ENCODE data around the gene USH2A. TPM values are rescaled to one million over a fixed set of nuclear protein-coding genes. Genes with fewer than 3 reads are reported as not detected.

USH2A gene
- total RNA-seq, 4 donors from 2014 or later, result under 0.01 TPM; not detected in 3

DNA sequence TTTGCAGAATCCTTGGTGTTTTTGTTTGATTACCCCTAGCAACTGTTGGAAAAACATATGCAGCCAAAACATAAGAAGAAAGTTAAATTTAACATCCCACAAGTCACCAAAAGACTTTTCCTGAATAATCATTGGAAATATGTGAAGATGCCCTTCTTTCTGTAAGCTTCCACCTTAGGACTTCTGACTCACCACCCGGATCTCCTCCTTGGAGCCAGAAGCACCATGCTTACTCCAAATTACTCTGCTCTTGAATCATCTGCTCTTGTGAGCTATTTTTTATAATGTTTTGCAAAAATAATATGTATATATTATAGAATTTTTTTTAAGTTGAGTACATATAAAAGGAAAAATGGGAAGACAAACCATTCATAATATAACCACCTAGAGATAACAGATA lies 464.4 kb downstream of the USH2A start:
- 65 to 75% methylated on average over 1 of the region's 1 CpG for WGBS, 2 donors (ENCODE audit: low coverage in 1 of 2)
- no peaks in the 10 kb centered on the region for H3K4me1 ChIP-seq
- no peak for TF ChIP-seq EP300 (IDR thresholded peaks at IDR 0.05; ENCODE audit: low read depth)
- intact Hi-C loops (cut with DNase I; ENCODE audit: low total_unique reads) (no loop called here), in situ Hi-C loops (cut with MboI; ENCODE audit: low pct_ligation_motif_present in 1 of 4, low pct_unique_long_range_greater_than_20kb in 1 of 4, low sequenced_read_pairs in 3 of 4) (no loop called here)
- H3K27ac ChIP-seq, result no peak overlapping the region
- no peaks in the 10 kb centered on the region for H3K36me3 ChIP-seq
- no peak overlapping the region for H3K4me3 ChIP-seq
- DNase-seq, result no peak
- H3K9me3 ChIP-seq, result no peaks in the 10 kb centered on the region
- no peaks in the 10 kb centered on the region for H3K27me3 ChIP-seq

DNA sequence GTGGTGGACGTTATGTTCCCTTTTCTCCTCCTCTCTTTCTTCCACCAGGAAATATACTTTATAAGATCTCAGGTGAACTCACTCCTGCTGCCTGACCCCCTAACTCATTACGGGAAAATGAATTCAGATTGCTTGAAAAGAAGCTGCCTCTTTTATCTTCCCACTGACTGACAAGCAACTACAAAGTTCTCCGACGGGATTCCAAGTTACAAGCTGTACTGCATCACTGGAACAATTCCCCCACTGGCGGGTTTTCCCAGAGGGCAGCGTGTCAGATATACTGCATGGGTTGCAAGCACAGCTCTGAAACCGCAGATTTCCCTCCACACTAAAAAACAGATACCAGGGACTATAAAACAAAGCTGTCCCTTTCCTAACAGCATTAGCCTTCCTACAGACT lies 465.6 kb downstream of the USH2A start:
- in situ Hi-C loops (cut with MboI; ENCODE audit: low pct_ligation_motif_present in 1 of 4, low pct_unique_long_range_greater_than_20kb in 1 of 4, low sequenced_read_pairs in 3 of 4), result no loop called here
- Histone ChIP-seq H3K27me3 (no peaks in the 10 kb centered on the region), H3K4me1 (no peaks in the 10 kb centered on the region), H3K9me3 (no peaks in the 10 kb centered on the region), H3K27ac (no peak overlapping the region), H3K4me3 (no peak overlapping the region), H3K36me3 (no peaks in the 10 kb centered on the region)
- no peak for DNase-seq
- intact Hi-C loops (cut with DNase I; ENCODE audit: low total_unique reads), result no loop called here
- TF ChIP-seq EP300 (IDR thresholded peaks at IDR 0.05; ENCODE audit: low read depth) (no peak), POLR2AphosphoS5 (IDR thresholded peaks at IDR 0.05) (no peak), POLR2A (IDR thresholded peaks at IDR 0.05) (no peak)
- TF ChIP-seq, protein P1, sequence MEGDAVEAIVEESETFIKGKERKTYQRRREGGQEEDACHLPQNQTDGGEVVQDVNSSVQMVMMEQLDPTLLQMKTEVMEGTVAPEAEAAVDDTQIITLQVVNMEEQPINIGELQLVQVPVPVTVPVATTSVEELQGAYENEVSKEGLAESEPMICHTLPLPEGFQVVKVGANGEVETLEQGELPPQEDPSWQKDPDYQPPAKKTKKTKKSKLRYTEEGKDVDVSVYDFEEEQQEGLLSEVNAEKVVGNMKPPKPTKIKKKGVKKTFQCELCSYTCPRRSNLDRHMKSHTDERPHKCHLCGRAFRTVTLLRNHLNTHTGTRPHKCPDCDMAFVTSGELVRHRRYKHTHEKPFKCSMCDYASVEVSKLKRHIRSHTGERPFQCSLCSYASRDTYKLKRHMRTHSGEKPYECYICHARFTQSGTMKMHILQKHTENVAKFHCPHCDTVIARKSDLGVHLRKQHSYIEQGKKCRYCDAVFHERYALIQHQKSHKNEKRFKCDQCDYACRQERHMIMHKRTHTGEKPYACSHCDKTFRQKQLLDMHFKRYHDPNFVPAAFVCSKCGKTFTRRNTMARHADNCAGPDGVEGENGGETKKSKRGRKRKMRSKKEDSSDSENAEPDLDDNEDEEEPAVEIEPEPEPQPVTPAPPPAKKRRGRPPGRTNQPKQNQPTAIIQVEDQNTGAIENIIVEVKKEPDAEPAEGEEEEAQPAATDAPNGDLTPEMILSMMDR (IDR thresholded peaks at IDR 0.05), result no peak
- WGBS, 2 donors (ENCODE audit: low coverage in 1 of 2), result 29 to 39% methylated on average over 5 to 7 of the region's 7 CpGs

DNA sequence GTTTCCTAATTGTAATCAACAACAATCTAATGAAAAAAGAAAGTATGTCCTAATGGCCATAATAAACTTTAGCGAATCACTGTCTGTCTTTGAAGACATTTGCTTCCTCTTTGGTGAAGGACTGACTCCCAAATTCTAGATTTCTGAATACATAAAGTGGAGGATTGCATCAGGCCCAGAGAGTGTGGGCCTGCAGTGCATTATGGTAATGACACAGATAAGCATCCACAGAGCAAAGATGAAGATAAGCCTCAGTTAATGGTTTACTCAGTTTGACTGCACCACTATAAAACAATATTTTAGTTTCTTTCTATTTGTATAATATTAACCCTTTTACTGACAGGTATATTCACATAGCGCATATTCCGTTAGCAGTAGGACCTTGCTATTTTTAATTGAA lies 490.7 kb downstream of the USH2A start:
- H3K9me3 ChIP-seq, result no peaks in the 10 kb centered on the region
- 48 to 58% methylated on average over 3 of the region's 3 CpGs for WGBS, 2 donors (ENCODE audit: low coverage in 1 of 2)
- DNase-seq, result no peak
- H3K27me3 ChIP-seq, result no peaks in the 10 kb centered on the region
- no peak overlapping the region for H3K4me3 ChIP-seq
- no peaks in the 10 kb centered on the region for H3K4me1 ChIP-seq
- in situ Hi-C loops (cut with MboI; ENCODE audit: low pct_ligation_motif_present in 1 of 4, low pct_unique_long_range_greater_than_20kb in 1 of 4, low sequenced_read_pairs in 3 of 4), result no loop called here
- intact Hi-C loops (cut with DNase I; ENCODE audit: low total_unique reads), result no loop called here
- H3K36me3 ChIP-seq, result no peaks in the 10 kb centered on the region
- TF ChIP-seq POLR2AphosphoS5 (IDR thresholded peaks at IDR 0.05) (no peak), EP300 (IDR thresholded peaks at IDR 0.05; ENCODE audit: low read depth) (no peak), POLR2A (IDR thresholded peaks at IDR 0.05) (no peak)
- TF ChIP-seq, protein P1 (IDR thresholded peaks at IDR 0.05), result no peak
- H3K27ac ChIP-seq, result no peak overlapping the region

DNA sequence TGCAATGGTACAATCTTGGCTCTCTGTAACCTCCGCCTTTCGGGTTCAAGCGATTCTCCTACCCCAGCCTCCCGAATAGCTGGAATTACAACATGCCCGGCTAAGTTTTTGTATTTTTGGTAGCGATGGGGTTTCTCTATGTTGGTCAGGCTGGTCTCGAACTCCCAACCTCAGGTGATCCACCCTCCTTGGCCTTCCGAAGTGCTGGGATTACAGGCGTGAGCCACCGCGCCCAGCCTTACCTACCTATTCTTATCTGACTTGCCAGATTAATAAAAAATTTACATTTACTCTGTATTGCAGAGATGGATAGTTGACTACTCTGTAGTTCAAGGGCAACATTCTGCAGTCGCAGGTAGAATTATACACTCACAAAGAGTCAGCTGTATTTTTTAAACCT lies 496.6 kb downstream of the USH2A start:
- in situ Hi-C loops (cut with MboI; ENCODE audit: low pct_ligation_motif_present in 1 of 4, low pct_unique_long_range_greater_than_20kb in 1 of 4, low sequenced_read_pairs in 3 of 4) (no loop called here), intact Hi-C loops (cut with DNase I; ENCODE audit: low total_unique reads) (no loop called here)
- H3K27me3 ChIP-seq, result no peaks in the 10 kb centered on the region
- H3K36me3 ChIP-seq, result no peaks in the 10 kb centered on the region
- H3K9me3 ChIP-seq, result no peaks in the 10 kb centered on the region
- DNase-seq, result no peak
- H3K27ac ChIP-seq, result no peak overlapping the region
- TF ChIP-seq EP300 (IDR thresholded peaks at IDR 0.05; ENCODE audit: low read depth), result no peak
- no peak for TF ChIP-seq POLR2A (IDR thresholded peaks at IDR 0.05)
- TF ChIP-seq POLR2AphosphoS5 (IDR thresholded peaks at IDR 0.05), result no peak
- TF ChIP-seq, protein P1 (IDR thresholded peaks at IDR 0.05), result no peak
- no peaks in the 10 kb centered on the region for H3K4me1 ChIP-seq
- 78 to 87% methylated on average over 2 to 12 of the region's 12 CpGs for WGBS, 2 donors (ENCODE audit: low coverage in 1 of 2)
- no peak overlapping the region for H3K4me3 ChIP-seq

DNA sequence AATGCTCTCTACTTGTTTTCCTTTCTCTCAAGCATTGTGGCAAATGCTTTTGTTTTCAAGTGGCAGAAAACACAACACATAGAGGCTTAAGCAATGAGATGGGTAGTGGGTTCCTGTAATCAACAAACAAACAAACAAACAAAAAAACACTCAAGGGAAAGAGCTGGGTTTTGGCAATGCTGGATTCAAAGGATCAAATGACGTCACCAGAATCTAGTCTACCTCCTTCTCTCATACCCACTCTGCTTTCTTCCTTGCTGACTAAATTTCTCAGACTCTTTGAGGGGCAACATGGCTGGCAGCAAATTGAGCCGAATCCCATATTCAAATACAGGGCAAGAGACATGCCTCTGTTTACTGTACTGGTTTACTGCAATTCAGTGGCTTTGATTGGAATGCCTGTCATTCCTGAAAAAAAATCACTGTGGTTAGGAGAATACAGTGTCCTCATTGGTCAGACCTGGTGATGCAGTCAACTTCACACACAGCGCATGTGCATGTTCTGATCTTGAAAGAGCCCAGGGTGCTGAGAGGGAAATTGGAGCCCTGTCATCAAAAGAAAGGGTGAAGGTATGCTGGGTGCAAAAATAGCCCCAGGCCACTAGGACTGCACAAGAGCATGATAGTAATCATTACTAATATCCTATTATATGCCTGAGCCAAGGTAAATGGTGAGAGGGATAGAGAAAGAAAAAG lies 500.0 kb downstream of the USH2A start:
- WGBS, 2 donors (ENCODE audit: low coverage in 1 of 2), result 29 to 83% methylated on average over 2 to 3 of the region's 3 CpGs
- H3K36me3 ChIP-seq, result no peaks in the 10 kb centered on the region
- DNase-seq, result no peak
- intact Hi-C loops (cut with DNase I; ENCODE audit: low total_unique reads) (no loop called here), in situ Hi-C loops (cut with MboI; ENCODE audit: low pct_ligation_motif_present in 1 of 4, low pct_unique_long_range_greater_than_20kb in 1 of 4, low sequenced_read_pairs in 3 of 4) (no loop called here)
- no peak overlapping the region for H3K4me3 ChIP-seq
- H3K9me3 ChIP-seq, result no peaks in the 10 kb centered on the region
- H3K27me3 ChIP-seq, result no peaks in the 10 kb centered on the region
- TF ChIP-seq POLR2AphosphoS5 (IDR thresholded peaks at IDR 0.05) (no peak), EP300 (IDR thresholded peaks at IDR 0.05; ENCODE audit: low read depth) (no peak), POLR2A (IDR thresholded peaks at IDR 0.05) (no peak)
- TF ChIP-seq, protein P1 (IDR thresholded peaks at IDR 0.05), result no peak
- H3K4me1 ChIP-seq, result no peaks in the 10 kb centered on the region
- no peak overlapping the region for H3K27ac ChIP-seq

All from transverse colon (tissue), 4 donors.